HL-60 (cell line): ENCODE measurements around the gene NR3C2.

Experiments
- DNase-seq, 2 experiments: peaks; one replicate each; pipeline ENCODE4 v3.0.0-alpha.2; 2010 to 2020; ENCODE audit warnings: low read depth in 1 of 2, low spot score in 1 of 2
- H3K27ac ChIP-seq: fragments of 250-450 bp; sonication (Bioruptor Pico); replicated peaks from 2 replicates; pipeline ENCODE4 v1.5.1; 2020; ENCODE audit warnings: mild to moderate bottlenecking, moderate library complexity
- H3K27me3 ChIP-seq: fragments of 250-450 bp; sonication (Bioruptor Pico); 2 replicates; pipeline ENCODE4 v1.5.1; 2021; ENCODE audit warnings: mild to moderate bottlenecking, moderate library complexity; ENCODE audit not compliant: insufficient read depth, poor library complexity, severe bottlenecking
- H3K4me3 ChIP-seq: replicated peaks from 2 replicates; pipeline ENCODE4 v1.5.1; 2011; ENCODE audit warnings: mild to moderate bottlenecking, control low read depth, low read length; ENCODE audit not compliant: insufficient read depth
- GABPA ChIP-seq: IDR thresholded peaks from 2 replicates; pipeline ENCODE4 v1.6.1; 2012; ENCODE audit warnings: low read depth
- POLR2AphosphoS5 ChIP-seq: IDR thresholded peaks from 2 replicates; pipeline ENCODE4 v1.6.1; 2012; ENCODE audit warnings: low read depth
- SPI1 ChIP-seq: IDR thresholded peaks from 2 replicates; pipeline ENCODE4 v1.6.1; 2012; ENCODE audit warnings: low read depth, mild to moderate bottlenecking, borderline replicate concordance
- TF ChIP-seq, protein P1 (sequence below): IDR thresholded peaks from one replicate; pipeline ENCODE4 v1.5.1; 2011; ENCODE audit warnings: low read length, control low read depth, inconsistent platforms; ENCODE audit not compliant: insufficient read depth
- TF ChIP-seq, protein P2 (sequence below): IDR thresholded peaks from 2 replicates; pipeline ENCODE4 v1.6.1; 2012; ENCODE audit warnings: low read depth; ENCODE audit not compliant: insufficient replicate concordance

Gene NR3C2

DNA sequence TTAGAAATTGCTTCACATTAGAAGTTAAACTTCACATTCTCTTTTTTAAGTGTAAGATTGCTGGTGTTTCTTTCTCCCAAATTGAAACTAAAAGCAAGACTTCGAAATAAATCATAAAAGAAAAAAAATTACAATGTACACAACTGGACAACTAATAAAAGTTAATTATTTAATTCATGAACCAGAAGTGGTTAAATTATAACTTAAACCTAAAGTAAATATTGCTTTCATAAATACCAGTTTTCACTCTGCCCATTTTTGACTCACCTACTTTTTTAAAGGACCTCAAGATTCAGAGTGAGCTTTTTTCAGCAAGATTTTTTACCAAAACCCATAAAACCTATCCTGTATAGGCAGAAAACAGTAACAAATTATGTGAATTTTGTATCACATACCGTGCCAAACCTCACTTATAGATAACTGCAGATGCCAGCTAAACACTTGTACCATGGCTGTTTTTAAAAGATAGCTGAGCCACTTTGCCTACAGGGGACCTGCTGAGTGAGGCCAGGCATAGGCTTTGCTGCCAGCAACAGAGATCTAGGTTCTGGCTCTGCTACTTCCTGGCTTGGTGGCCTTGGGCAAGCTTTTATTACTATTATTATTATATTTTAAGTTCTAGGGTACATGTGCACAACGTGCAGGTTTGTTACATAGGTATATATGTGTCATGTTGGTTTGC lies 259.8 kb downstream of the NR3C2 start:
- DNase-seq = no peak
- TF ChIP-seq, protein P1, sequence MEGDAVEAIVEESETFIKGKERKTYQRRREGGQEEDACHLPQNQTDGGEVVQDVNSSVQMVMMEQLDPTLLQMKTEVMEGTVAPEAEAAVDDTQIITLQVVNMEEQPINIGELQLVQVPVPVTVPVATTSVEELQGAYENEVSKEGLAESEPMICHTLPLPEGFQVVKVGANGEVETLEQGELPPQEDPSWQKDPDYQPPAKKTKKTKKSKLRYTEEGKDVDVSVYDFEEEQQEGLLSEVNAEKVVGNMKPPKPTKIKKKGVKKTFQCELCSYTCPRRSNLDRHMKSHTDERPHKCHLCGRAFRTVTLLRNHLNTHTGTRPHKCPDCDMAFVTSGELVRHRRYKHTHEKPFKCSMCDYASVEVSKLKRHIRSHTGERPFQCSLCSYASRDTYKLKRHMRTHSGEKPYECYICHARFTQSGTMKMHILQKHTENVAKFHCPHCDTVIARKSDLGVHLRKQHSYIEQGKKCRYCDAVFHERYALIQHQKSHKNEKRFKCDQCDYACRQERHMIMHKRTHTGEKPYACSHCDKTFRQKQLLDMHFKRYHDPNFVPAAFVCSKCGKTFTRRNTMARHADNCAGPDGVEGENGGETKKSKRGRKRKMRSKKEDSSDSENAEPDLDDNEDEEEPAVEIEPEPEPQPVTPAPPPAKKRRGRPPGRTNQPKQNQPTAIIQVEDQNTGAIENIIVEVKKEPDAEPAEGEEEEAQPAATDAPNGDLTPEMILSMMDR = no peak
- TF ChIP-seq SPI1 (no peak), GABPA (no peak), POLR2AphosphoS5 (no peak)
- TF ChIP-seq, protein P2, sequence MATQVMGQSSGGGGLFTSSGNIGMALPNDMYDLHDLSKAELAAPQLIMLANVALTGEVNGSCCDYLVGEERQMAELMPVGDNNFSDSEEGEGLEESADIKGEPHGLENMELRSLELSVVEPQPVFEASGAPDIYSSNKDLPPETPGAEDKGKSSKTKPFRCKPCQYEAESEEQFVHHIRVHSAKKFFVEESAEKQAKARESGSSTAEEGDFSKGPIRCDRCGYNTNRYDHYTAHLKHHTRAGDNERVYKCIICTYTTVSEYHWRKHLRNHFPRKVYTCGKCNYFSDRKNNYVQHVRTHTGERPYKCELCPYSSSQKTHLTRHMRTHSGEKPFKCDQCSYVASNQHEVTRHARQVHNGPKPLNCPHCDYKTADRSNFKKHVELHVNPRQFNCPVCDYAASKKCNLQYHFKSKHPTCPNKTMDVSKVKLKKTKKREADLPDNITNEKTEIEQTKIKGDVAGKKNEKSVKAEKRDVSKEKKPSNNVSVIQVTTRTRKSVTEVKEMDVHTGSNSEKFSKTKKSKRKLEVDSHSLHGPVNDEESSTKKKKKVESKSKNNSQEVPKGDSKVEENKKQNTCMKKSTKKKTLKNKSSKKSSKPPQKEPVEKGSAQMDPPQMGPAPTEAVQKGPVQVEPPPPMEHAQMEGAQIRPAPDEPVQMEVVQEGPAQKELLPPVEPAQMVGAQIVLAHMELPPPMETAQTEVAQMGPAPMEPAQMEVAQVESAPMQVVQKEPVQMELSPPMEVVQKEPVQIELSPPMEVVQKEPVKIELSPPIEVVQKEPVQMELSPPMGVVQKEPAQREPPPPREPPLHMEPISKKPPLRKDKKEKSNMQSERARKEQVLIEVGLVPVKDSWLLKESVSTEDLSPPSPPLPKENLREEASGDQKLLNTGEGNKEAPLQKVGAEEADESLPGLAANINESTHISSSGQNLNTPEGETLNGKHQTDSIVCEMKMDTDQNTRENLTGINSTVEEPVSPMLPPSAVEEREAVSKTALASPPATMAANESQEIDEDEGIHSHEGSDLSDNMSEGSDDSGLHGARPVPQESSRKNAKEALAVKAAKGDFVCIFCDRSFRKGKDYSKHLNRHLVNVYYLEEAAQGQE = no peak

DNA sequence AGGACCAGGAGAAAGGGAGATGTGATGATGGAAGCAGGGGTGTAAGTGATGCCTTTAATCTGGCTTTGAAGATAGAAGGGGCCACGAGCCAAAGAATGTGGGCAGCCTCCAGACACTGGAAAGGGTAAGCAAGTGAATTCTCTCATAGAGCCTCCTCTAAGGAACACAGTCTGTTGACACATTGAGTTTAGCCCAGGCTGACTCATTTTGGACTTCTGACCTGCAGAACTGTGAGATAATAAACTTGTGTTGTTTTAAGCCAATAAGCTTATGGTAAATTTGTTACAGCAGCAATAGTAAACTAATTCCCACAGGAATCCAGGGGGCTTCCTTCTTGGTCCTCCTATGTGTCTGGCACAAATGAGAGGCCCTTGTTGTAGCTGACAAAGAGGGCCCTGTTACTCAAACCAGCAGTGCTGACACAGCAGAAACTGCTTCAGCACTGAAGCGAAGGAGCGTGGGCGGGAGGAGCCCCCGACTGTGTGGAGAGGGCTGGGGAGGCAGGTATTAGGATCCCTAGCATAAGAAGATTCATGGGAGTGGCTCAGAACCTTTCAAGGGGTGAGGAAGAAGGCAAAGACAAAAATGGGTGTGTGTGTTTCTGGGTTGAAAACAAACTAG lies 268.7 kb downstream of the NR3C2 start:
- no peak overlapping the region for H3K4me3 ChIP-seq
- H3K27me3 ChIP-seq = no peaks in the 10 kb centered on the region
- no peak for DNase-seq
- TF ChIP-seq GABPA (no peak), POLR2AphosphoS5 (no peak), SPI1 (no peak)
- TF ChIP-seq, protein P1 = no peak
- TF ChIP-seq, protein P2 = no peak
- no peak overlapping the region for H3K27ac ChIP-seq

More for the DNA sequence above, 259.8 kb downstream of the NR3C2 start:
- no peak overlapping the region for H3K27ac ChIP-seq
- H3K27me3 ChIP-seq = peaks cover 4% of the 10 kb centered on the region
- no peak overlapping the region for H3K4me3 ChIP-seq

DNA sequence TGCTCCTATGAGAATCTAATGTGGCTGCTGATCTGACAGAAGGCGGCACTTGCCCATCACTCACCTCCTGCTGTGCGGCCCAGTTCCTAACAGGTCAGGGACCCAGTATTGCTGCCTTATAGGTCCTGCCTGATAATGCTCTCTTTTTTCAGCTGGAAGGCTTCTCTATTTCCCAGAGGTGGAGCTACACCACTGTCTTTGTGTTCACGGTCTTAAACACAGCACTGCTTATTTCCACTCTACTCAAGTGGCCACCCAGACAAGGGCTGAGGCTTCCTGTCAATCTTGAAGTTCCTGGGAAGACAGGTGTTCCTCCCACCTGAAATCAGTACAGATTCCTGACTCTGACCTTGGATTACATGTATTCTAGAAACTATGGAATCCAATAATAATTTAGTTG lies 270.6 kb downstream of the NR3C2 start:
- TF ChIP-seq GABPA = no peak
- TF ChIP-seq, protein P1 = no peak
- TF ChIP-seq, protein P2 = no peak

More for the DNA sequence above, 270.6 kb downstream of the NR3C2 start:
- no peak overlapping the region for H3K27ac ChIP-seq
- no peaks in the 10 kb centered on the region for H3K27me3 ChIP-seq
- H3K4me3 ChIP-seq = no peak overlapping the region
- no peak for DNase-seq
